Stomach (tissue), 4 donors: ENCODE measurements around the gene TRIM66.

Source experiments
- EP300 ChIP-seq: sonication (generic); formaldehyde crosslinking; IDR thresholded peaks from one replicate; pipeline ENCODE4 v1.6.1; 2017; ENCODE audit warnings: antibody characterized with exemption
- POLR2A ChIP-seq, 4 donors: fragments of 450-650 bp; IDR thresholded peaks; one replicate each; pipeline ENCODE4 v1.6.1; 2016; ENCODE audit warnings: antibody characterized with exemption in 4 of 4, control low read depth in 2 of 4, mild to moderate bottlenecking in 1 of 4, moderate library complexity in 1 of 4
- POLR2AphosphoS5 ChIP-seq, 3 donors: sonication (generic); formaldehyde crosslinking; IDR thresholded peaks; one replicate each; pipeline ENCODE4 v1.6.1; 2016; ENCODE audit warnings: antibody characterized with exemption in 3 of 3
- TF ChIP-seq, protein P1 (sequence below), 7 experiments: fragments of 450-650 bp in 4 of 7; fragments of 200-600 bp in 3 of 7; sonication (generic) in 3 of 7; IDR thresholded peaks; one replicate each; pipeline ENCODE4 v1.5.1; 2016 to 2019; ENCODE audit warnings: antibody characterized with exemption in 7 of 7, control low read depth in 2 of 7, mild to moderate bottlenecking in 1 of 7

- TF ChIP-seq, protein P1, sequence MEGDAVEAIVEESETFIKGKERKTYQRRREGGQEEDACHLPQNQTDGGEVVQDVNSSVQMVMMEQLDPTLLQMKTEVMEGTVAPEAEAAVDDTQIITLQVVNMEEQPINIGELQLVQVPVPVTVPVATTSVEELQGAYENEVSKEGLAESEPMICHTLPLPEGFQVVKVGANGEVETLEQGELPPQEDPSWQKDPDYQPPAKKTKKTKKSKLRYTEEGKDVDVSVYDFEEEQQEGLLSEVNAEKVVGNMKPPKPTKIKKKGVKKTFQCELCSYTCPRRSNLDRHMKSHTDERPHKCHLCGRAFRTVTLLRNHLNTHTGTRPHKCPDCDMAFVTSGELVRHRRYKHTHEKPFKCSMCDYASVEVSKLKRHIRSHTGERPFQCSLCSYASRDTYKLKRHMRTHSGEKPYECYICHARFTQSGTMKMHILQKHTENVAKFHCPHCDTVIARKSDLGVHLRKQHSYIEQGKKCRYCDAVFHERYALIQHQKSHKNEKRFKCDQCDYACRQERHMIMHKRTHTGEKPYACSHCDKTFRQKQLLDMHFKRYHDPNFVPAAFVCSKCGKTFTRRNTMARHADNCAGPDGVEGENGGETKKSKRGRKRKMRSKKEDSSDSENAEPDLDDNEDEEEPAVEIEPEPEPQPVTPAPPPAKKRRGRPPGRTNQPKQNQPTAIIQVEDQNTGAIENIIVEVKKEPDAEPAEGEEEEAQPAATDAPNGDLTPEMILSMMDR (IDR thresholded peaks at IDR 0.05): no peak
- TF ChIP-seq POLR2AphosphoS5 (IDR thresholded peaks at IDR 0.05) (no peak), POLR2A (IDR thresholded peaks at IDR 0.05) (no peak), EP300 (no peak)
Measured at GRCh38 chr11:8685306-8685705, 2.8 kb upstream of the TRIM66 start.
